ENCODE data around the gene CHST8. TPM values are rescaled to one million over a fixed set of nuclear protein-coding genes. Genes with fewer than 3 reads are reported as not detected.

The CHST8 gene
- total and polyA plus RNA-seq, 2 of the 13 experiments (the other 11 are each of a cell fraction or from before 2014, with no cell fraction given) = not detected

GRCh38 chr19:33789344-33789743 is 167.6 kb downstream of the CHST8 start:
- in situ Hi-C loops (cut with HindIII; ENCODE audit: extremely low pct_ligation_motif_present, low pct_unique_long_range_greater_than_20kb) = no loop called here
- no peak for FAIRE-seq
- Histone ChIP-seq H3K4me3 (replicated peaks in 1 of 3; ENCODE audit: insufficient read depth in 1 of 3, low read depth in 2 of 3, low read length in 3 of 3) (no peak overlapping the region), H3K4me2 (ENCODE audit: low read depth, low read length) (no peak overlapping the region), H4K20me1 (ENCODE audit: insufficient read depth, low read length) (no peaks in the 10 kb centered on the region), H3K27ac (ENCODE audit: extremely low read length, insufficient read depth, low read length) (no peak overlapping the region), H3K9ac (ENCODE audit: insufficient read depth, low read depth, low read length) (no peak overlapping the region), H3K27me3 (ENCODE audit: control insufficient read depth in 1 of 2, insufficient read depth in 2 of 2, low read length in 2 of 2) (peaks cover 3 to 51% of the 10 kb centered on the region in 2 experiments; a peak in 4 of 5 replicates), H2AFZ (ENCODE audit: low read length) (no peak overlapping the region), H3K9me3 (ENCODE audit: low read length) (no peaks in the 10 kb centered on the region), H3K79me2 (ENCODE audit: insufficient read depth, low read length) (no peaks in the 10 kb centered on the region), H3K4me1 (ENCODE audit: insufficient read depth, low read length) (peaks cover under 1% of the 10 kb centered on the region; the same call in 1 of the 2 replicates), H3K36me3 (replicated peaks in 1 of 2; ENCODE audit: control insufficient read depth in 1 of 2, insufficient read depth in 2 of 2, low read length in 2 of 2) (no peaks in the 10 kb centered on the region)
- 25% methylated on average over 5 of the region's 5 CpGs for WGBS (ENCODE audit: low lambda C conversion rate)
- DNase-seq (ENCODE audit: low spot score) = no peak
- CTCF ChIA-PET (ENCODE audit: low intra/inter-chr PET ratio, low total read pairs) = no interaction called here
- ATAC-seq = no peak
- intact Hi-C loops (cut with micrococcal nuclease; ENCODE audit: unreplicated experiment) = no loop called here
- POLR2A ChIA-PET = no interaction called here
- no peak for TF ChIP-seq SSRP1 (CRISPR knock-in tag; IDR thresholded peaks at IDR 0.05)
- no peak for TF ChIP-seq ZFP1 (CRISPR knock-in tag; IDR thresholded peaks at IDR 0.05)
- TF ChIP-seq ZNF143 (CRISPR knock-in tag; IDR thresholded peaks at IDR 0.05) = no peak
- TF ChIP-seq ZNF260 (CRISPR knock-in tag; IDR thresholded peaks at IDR 0.05; ENCODE audit: borderline replicate concordance, low read depth) = no peak
- TF ChIP-seq MNT (IDR thresholded peaks at IDR 0.05) = 0 out of 2 replicates have a peak, but pooled peaks have one; percentile 3
- no peak for TF ChIP-seq ATF7 (IDR thresholded peaks at IDR 0.05)
- TF ChIP-seq ATF7 (CRISPR knock-in tag; IDR thresholded peaks at IDR 0.05) = no peak
- BruUV-seq (replicated peaks) = no TSS peak

All from HepG2 (cell line).